ENCODE results near the gene ARHGEF25. TPM values are rescaled to one million over a fixed set of nuclear protein-coding genes. Genes with fewer than 3 reads are reported as not detected.

Gene ARHGEF25
- polyA plus RNA-seq, 1 experiment: 26.0 TPM

Other genes with a start within 250 kb of the ARHGEF25 start
- 12.6 and 27.4 TPM in 2 replicates for gene R3HDM2, start 180.4 kb upstream of the ARHGEF25 start, polyA plus RNA-seq (2011; rRNA removed)
- 0.09 TPM in 1 of 2 replicates, not detected in the other for gene INHBC, start 176.7 kb upstream of the ARHGEF25 start, polyA plus RNA-seq (2011; rRNA removed)
- 23.1 and 23.9 TPM in 2 replicates for gene INHBE, start 156.1 kb upstream of the ARHGEF25 start, polyA plus RNA-seq (2011; rRNA removed)
- 5.9 and 9.0 TPM in 2 replicates for gene GLI1, start 151.7 kb upstream of the ARHGEF25 start, polyA plus RNA-seq (2011; rRNA removed)
- 0.98 and 1.0 TPM in 2 replicates for gene ARHGAP9, start 131.6 kb upstream of the ARHGEF25 start, polyA plus RNA-seq (2011; rRNA removed)
- gene MARS1, start 123.4 kb upstream of the ARHGEF25 start, polyA plus RNA-seq (2011; rRNA removed): 280 and 378 TPM in 2 replicates
- 65.4 and 78.1 TPM in 2 replicates for gene DDIT3, start 90.9 kb upstream of the ARHGEF25 start, polyA plus RNA-seq (2011; rRNA removed)
- gene MBD6, start 88.6 kb upstream of the ARHGEF25 start, polyA plus RNA-seq (2011; rRNA removed): 5.6 and 8.3 TPM in 2 replicates
- 133 and 167 TPM in 2 replicates for gene DCTN2, start 64.2 kb upstream of the ARHGEF25 start, polyA plus RNA-seq (2011; rRNA removed)
- gene KIF5A, start 61.4 kb upstream of the ARHGEF25 start, polyA plus RNA-seq (2011; rRNA removed): 0.50 and 0.64 TPM in 2 replicates
- 24.3 and 30.1 TPM in 2 replicates for gene PIP4K2C, start 20.2 kb upstream of the ARHGEF25 start, polyA plus RNA-seq (2011; rRNA removed)
- gene DTX3, start 6.6 kb upstream of the ARHGEF25 start, polyA plus RNA-seq (2011; rRNA removed): 18.7 and 26.0 TPM in 2 replicates
- gene B4GALNT1, start 21.8 kb downstream of the ARHGEF25 start, polyA plus RNA-seq (2011; rRNA removed): 1.2 and 2.7 TPM in 2 replicates
- gene OS9, start 82.7 kb downstream of the ARHGEF25 start, polyA plus RNA-seq (2011; rRNA removed): 312 and 415 TPM in 2 replicates
- gene AGAP2, start 127.3 kb downstream of the ARHGEF25 start, polyA plus RNA-seq (2011; rRNA removed): 0.04 and 0.05 TPM in 2 replicates
- gene TSPAN31, start 133.6 kb downstream of the ARHGEF25 start, polyA plus RNA-seq (2011; rRNA removed): 25.7 and 40.4 TPM in 2 replicates
- gene CDK4, start 140.9 kb downstream of the ARHGEF25 start, polyA plus RNA-seq (2011; rRNA removed): 208 and 293 TPM in 2 replicates
- gene MARCHF9, start 143.7 kb downstream of the ARHGEF25 start, polyA plus RNA-seq (2011; rRNA removed): 3.1 and 6.2 TPM in 2 replicates
- 0.76 and 0.91 TPM in 2 replicates for gene CYP27B1, start 155.6 kb downstream of the ARHGEF25 start, polyA plus RNA-seq (2011; rRNA removed)
- gene METTL1, start 160.7 kb downstream of the ARHGEF25 start, polyA plus RNA-seq (2011; rRNA removed): 31.8 and 42.8 TPM in 2 replicates
- gene EEF1AKMT3, start 161.2 kb downstream of the ARHGEF25 start, polyA plus RNA-seq (2011; rRNA removed): 9.1 and 9.2 TPM in 2 replicates
- gene TSFM, start 171.4 kb downstream of the ARHGEF25 start, polyA plus RNA-seq (2011; rRNA removed): 14.5 and 15.1 TPM in 2 replicates
- 4.4 and 5.0 TPM in 2 replicates for gene AVIL, start 207.3 kb downstream of the ARHGEF25 start, polyA plus RNA-seq (2011; rRNA removed)
- 229 and 284 TPM in 2 replicates for gene CTDSP2, start 235.3 kb downstream of the ARHGEF25 start, polyA plus RNA-seq (2011; rRNA removed)